C4-2B (cell line): ENCODE measurements around the gene ARL6IP1.

ENCODE experiments used
- H3K27ac ChIP-seq: fragments of 450-650 bp; 2 replicates; pipeline ENCODE4 v1.5.1; 2017
- ZFX ChIP-seq: fragments of 450-650 bp; IDR thresholded peaks from 2 replicates; pipeline ENCODE4 v1.6.1; 2017
- TF ChIP-seq, protein P1 (sequence below): fragments of 450-650 bp; conservative IDR thresholded peaks from 2 replicates; pipeline ENCODE4 v1.5.1; 2017; ENCODE audit warnings: mild to moderate bottlenecking

Gene ARL6IP1

GRCh38 chr16:18833707-18834505, 32.6 kb upstream of the ARL6IP1 start:
- TF ChIP-seq, protein P1, sequence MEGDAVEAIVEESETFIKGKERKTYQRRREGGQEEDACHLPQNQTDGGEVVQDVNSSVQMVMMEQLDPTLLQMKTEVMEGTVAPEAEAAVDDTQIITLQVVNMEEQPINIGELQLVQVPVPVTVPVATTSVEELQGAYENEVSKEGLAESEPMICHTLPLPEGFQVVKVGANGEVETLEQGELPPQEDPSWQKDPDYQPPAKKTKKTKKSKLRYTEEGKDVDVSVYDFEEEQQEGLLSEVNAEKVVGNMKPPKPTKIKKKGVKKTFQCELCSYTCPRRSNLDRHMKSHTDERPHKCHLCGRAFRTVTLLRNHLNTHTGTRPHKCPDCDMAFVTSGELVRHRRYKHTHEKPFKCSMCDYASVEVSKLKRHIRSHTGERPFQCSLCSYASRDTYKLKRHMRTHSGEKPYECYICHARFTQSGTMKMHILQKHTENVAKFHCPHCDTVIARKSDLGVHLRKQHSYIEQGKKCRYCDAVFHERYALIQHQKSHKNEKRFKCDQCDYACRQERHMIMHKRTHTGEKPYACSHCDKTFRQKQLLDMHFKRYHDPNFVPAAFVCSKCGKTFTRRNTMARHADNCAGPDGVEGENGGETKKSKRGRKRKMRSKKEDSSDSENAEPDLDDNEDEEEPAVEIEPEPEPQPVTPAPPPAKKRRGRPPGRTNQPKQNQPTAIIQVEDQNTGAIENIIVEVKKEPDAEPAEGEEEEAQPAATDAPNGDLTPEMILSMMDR = no peak
- no peak for TF ChIP-seq ZFX
- no peak overlapping the region for H3K27ac ChIP-seq

DNA sequence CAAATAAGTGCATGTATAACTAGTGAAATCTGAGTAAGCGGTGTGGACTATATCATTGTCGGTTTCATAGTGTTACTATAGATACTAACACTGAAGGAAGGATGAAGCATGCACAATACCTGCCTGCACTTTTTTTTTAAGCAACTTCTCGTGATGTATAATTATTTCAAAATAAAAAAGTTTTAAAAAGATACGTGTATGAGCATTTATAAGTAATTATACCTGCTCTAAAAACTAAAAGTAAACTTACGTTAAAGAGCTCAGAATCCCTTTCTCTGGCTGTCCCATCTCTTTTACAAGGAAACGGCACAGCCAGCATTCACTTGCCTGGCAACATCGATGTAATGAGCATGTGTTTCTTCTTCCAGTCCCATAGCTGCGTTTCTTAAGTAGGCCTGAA, 31.3 kb upstream of the ARL6IP1 start:
- no peak overlapping the region for H3K27ac ChIP-seq
- TF ChIP-seq, protein P1 = no peak
- no peak for TF ChIP-seq ZFX

- no peak overlapping the region for H3K27ac ChIP-seq
- no peak for TF ChIP-seq ZFX
- TF ChIP-seq, protein P1 = no peak
Observed at GRCh38 chr16:18832006-18832405, 30.7 kb upstream of the ARL6IP1 start.

- no peak for TF ChIP-seq ZFX
- TF ChIP-seq, protein P1 = no peak
- H3K27ac ChIP-seq = no peak overlapping the region
Observed at GRCh38 chr16:18829251-18829650, 27.9 kb upstream of the ARL6IP1 start.

DNA sequence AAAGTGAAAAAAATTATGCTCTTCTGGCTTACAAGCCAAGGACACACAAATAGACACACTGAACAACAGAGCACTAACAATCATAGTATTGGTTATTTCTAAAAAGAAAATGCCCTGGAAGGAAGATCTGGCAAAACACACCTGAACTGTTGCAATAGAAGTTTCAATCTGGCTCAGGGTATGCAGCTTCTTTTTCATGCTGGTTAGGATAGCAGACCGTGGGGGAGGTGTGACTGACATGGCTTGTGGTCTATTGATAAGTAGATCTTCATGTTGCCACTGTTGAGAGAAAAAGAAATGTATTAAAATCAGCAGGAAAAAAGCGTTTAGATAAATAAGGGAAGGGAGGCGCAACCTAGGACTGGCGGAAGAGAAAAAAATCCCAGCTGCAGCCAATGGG, 26.5 kb upstream of the ARL6IP1 start:
- TF ChIP-seq, protein P1 = no peak
- TF ChIP-seq ZFX = no peak
- no peak overlapping the region for H3K27ac ChIP-seq

DNA sequence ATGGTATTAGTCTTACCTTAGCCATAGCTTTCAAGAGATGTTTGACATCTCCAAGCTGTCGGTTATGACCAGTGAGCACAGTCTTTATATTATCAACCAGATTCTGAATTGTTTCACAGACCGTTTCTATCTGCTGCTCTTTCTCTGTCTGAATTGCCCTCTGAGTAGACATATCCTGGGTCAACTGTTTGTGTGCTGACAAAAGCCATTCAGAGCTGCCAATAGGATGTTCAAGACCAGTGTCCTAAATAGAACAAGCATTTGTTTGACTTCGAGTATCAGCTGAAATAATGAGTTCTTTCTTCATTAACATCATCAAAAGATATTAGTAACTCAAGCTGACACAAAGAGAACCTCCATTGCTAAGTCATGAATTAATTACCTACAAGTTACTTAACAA, 14.9 kb upstream of the ARL6IP1 start:
- H3K27ac ChIP-seq = no peak overlapping the region
- TF ChIP-seq ZFX = no peak
- TF ChIP-seq, protein P1 = no peak

DNA sequence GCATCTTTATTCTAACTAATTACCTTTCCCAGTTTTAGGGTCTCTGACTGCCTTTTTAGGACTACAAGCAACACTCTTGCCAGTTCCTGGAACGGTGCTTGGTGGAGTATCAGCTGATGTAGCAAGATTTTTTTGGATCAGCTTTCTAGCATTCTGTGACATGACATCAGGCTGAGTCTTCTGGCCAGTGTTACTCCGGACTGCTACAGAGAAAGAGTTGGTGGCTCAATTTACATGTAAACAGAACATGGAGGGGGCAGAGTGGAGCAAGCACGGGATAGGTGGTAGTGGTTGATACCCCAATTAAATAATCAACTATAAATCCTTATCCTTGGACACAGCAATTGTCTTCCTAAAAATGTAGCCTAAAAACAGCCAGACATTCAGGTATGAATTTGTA, 10.6 kb upstream of the ARL6IP1 start:
- no peak overlapping the region for H3K27ac ChIP-seq
- TF ChIP-seq, protein P1 = no peak
- no peak for TF ChIP-seq ZFX
